ENCODE measurements around the gene RNPEPL1.

RNPEPL1 gene

GRCh38 chr2:240583774-240584173, 15.5 kb downstream of the RNPEPL1 start:
- TF ChIP-seq CTCF (IDR thresholded peaks at IDR 0.05; ENCODE audit: low read depth, low read length, missing control alignments) = no peak
- no peak overlapping the region for H3K4me3 ChIP-seq (ENCODE audit: low read depth, low read length)
- in situ Hi-C loops (cut with HindIII; ENCODE audit: low sequenced_read_pairs) = no loop called here
- DNase-seq (ENCODE audit: low read depth) = no peak

GRCh38 chr2:240584486-240585031, 16.3 kb downstream of the RNPEPL1 start:
- in situ Hi-C loops (cut with HindIII; ENCODE audit: low sequenced_read_pairs) = no loop called here
- no peak for TF ChIP-seq CTCF (IDR thresholded peaks at IDR 0.05; ENCODE audit: low read depth, low read length, missing control alignments)
- H3K4me3 ChIP-seq (ENCODE audit: low read depth, low read length) = no peak overlapping the region
- no peak for DNase-seq (ENCODE audit: low read depth)

- DNase-seq (ENCODE audit: low read depth) = no peak
- H3K4me3 ChIP-seq (ENCODE audit: low read depth, low read length) = peak overlapping the region; percentile 65
- in situ Hi-C loops (cut with HindIII; ENCODE audit: low sequenced_read_pairs) = no loop called here
- TF ChIP-seq CTCF (IDR thresholded peaks at IDR 0.05; ENCODE audit: low read depth, low read length, missing control alignments) = no peak
Measured at GRCh38 chr2:240585101-240585500, 16.8 kb downstream of the RNPEPL1 start.

DNA sequence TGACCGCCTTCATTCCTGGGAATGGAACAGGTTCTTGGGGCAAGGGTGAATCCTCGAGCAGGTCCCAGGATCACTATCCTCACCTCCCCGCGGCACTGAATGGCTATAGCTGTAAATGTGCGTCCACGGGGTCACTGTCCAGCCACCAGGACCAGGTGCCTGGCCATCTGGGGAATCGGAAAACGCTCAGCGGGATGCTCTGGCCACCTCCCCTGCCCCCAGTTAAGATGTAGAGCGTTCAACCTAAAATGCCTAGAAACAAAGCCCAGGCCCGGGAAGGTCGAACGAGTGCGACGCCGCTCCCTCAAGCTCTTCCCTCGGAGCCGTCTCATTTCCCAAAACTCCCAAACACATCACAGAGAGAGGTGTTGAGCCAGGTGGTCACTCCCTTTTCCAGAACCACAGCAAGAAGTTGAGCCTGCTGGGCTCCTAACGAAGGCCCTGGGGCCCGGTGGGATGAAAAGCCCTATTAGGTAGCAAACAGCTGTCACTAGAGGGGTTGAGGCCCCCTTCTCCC, 17.5 kb downstream of the RNPEPL1 start:
- no peak for TF ChIP-seq CTCF (IDR thresholded peaks at IDR 0.05; ENCODE audit: low read depth, low read length, missing control alignments)
- in situ Hi-C loops (cut with HindIII; ENCODE audit: low sequenced_read_pairs) = no loop called here
- H3K4me3 ChIP-seq (ENCODE audit: low read depth, low read length) = peak overlapping the region; percentile 65
- DNase-seq (ENCODE audit: low read depth) = no peak

DNA sequence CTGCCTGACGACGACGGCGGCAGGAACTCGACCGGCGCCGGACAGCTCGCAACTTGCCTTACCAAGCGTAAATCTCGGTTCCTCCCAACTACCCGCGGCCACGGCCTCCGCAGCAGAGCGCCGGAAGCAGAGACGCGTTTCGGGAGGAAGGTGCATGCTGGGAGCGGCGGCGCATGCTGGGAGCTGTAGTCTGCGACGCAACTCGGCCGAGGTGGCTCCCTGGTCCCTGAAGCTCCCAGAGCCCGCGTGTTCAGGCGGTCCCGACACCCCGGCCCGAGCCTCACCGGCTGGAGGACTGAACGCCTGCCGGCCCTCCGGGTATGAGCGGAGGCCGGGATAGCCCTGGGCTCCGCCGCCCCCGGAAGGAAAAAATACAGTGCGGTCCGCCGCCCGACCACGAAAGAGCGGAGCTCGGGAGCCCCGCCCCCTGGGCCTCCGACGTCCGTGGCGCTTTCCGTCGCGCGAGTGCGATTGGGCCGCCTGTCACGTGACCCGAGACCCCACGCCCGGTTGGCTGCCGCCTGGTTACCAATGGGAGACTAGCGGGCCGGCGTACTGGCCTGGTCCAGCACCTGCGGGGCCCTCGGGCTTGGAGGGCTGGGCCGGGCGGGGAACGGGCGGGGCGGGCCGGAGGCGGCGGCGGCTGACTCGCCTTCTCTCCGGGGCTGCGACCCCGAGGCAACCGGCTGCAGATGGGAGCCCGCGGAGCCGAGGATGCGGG, 18.1 kb downstream of the RNPEPL1 start, which contains the start of gene CAPN10:
TSS of gene CAPN10 (plus strand) at position 537 of the 721 bp plus-strand sequence. CDS start at position 715, 178 bp downstream.
- in situ Hi-C loops (cut with HindIII; ENCODE audit: low sequenced_read_pairs) = no loop called here
- no peak for TF ChIP-seq CTCF (IDR thresholded peaks at IDR 0.05; ENCODE audit: low read depth, low read length, missing control alignments)
- peak within 1 kb of the TSS; percentile 65 for H3K4me3 ChIP-seq (ENCODE audit: low read depth, low read length)
- peak; percentile 78 for DNase-seq (ENCODE audit: low read depth)

GRCh38 chr2:240586919-240587800, 18.9 kb downstream of the RNPEPL1 start:
- H3K4me3 ChIP-seq (ENCODE audit: low read depth, low read length) = peak overlapping the region; percentile 65
- TF ChIP-seq CTCF (IDR thresholded peaks at IDR 0.05; ENCODE audit: low read depth, low read length, missing control alignments) = no peak
- in situ Hi-C loops (cut with HindIII; ENCODE audit: low sequenced_read_pairs) = no loop called here
- DNase-seq (ENCODE audit: low read depth) = no peak
